HPDE6-E6E7 (cell line): Measurements from ENCODE around the gene STC2.

ENCODE experiments used
- DNase-seq: peaks from one replicate; pipeline ENCODE4 v3.0.0; 2011; ENCODE audit warnings: missing footprints; ENCODE audit errors: extremely low spot score

The STC2 gene

GRCh38 chr5:173312821-173313220 is 15.4 kb downstream of the STC2 start:
- DNase-seq, result no peak

DNA sequence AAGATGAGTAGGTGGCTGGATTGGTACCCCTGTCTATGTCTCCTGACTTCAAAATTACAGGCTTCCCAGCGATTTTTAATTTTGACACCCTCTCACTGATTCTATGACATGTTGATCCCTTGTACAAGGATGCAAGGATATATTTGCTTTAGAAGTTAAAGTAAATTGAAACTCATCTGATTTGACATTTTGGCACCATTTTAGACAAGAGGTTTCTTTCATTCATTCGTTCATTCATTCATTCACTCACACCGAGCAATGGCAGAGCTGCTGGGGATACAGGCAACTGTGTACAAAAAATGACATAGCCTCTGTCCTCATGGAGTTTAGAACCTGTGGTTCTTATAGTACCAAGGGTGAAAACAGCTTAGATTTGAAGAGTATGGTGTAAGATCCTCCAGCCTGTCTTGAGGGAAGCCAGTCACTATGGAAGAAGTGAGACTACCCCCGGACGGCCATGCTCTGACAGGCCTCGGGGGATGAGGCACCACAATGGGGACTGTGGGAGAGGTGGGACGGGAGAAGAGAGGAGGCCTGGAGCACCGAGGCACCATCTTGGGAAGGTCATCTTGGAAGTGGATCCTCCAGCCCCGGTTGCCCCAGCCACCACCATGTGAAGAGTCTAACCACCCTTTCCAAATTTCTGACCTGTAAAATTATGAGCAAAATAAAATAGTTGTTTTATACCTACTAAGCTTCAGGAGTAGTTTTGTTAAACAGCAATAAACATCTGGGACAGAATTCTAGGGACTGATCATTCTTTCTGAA is 16.2 kb downstream of the STC2 start:
- DNase-seq, result no peak

GRCh38 chr5:173310861-173311785 is 17.1 kb downstream of the STC2 start:
- DNase-seq, result no peak

- DNase-seq, result no peak
Measured at GRCh38 chr5:173310218-173310769, 17.9 kb downstream of the STC2 start.

GRCh38 chr5:173309731-173310130 is 18.5 kb downstream of the STC2 start:
- DNase-seq, result no peak

DNA sequence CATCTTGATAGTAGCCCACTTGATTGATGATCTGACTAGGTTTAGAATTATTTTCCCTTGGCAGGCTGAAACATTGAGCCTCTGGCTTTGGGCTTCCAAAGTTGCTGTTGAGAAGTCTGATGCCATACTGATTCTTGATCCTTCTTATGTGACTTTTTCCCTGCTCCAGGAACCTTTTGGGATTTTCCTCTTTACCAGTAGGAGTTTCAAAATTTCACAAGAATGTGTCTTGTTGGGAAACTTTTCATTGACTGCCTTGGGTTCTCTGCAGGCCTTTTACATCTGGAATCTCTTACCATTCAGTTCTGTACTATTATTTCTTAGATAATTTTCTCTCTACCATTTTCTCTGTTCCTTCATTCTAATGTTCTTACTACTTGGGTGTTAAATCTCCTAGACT is 20.0 kb downstream of the STC2 start:
- DNase-seq, result no peak

DNA sequence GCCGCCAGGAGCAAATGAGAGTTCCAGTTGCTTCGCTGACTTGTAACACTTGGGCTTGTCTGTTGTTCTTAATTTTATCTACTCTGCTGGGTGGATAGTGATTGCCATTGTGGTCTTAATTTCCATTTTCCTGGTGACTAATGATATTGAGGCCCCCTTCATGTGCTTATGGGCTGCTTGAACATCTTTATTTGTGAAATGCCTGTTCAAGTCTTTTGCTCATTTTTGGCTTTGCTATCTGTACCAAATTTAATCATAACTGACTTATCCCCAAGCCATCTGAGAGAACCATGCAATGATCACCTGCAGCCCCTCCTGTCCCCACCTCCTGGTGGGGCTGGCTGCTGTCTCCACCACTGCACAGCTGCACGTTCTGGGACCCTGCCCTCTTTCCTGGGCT is 20.5 kb downstream of the STC2 start:
- DNase-seq, result no peak

- no peak for DNase-seq
Measured at GRCh38 chr5:173306695-173307094, 21.5 kb downstream of the STC2 start.

- no peak for DNase-seq
Measured at GRCh38 chr5:173304591-173304988, 23.6 kb downstream of the STC2 start.

DNA sequence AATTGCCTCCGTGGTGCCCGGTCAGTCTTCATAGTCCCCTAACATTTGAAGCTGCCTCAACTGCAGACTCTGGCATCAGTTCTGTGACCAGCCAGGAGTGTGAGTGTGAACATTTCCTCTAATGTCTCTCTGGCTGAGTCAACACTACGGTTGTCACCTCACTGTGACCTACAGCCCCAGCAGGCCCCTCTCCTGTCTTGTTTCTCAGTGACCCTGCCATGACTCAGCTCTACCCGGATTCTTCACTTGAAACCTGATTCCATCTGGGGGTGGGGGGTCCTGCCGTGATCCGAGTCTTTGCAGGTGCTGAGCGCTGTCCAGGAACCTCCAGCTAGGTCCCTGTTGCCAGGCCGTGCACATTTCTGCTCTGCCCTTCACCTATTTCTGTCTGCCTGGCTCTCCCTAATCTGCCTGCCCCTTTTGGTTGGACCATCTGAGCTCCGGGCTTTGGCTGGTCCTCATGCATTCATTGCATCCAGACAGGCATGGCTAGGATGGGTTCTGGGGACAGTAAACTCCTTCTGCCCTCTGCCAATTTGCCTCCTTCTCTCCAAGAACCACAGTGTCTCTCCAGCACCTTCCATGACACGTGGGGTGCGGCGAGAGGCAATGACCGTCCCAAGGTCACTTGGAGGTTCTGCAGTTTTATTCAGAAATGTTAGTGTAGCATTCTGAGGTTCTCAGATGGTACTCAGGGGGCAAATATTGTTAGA is 24.2 kb downstream of the STC2 start:
- DNase-seq, result no peak

DNA sequence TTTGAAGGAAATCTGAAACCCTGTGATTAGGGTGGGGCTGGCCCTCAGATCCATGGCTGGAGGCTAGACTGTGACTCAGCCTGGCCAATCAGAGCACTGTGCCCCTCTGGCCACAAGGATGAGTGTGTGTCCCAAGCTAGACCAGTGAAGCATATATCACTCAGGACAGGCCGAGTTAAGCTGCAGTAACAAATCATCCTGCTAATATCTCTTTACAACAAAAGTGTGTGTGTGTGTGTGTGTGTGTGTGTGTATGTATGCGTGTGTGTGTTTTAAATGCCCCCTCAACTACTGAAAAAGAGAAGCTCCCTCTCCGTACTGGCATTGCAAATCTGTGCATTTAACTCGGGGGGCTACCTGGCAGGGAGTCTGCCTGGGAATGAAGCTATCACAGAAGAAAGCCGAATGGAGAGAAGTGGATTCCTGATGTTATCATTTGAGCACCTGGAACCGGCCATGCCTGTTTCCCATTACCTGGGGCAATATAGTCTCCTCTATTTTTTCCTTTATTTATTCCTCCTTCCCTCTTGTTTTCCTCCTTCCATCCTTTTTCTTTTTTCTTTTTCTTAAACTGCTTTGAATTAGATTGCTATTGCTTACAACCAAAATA is 25.6 kb downstream of the STC2 start:
- peak; percentile 84 for DNase-seq

GRCh38 chr5:173301695-173302545 is 26.3 kb downstream of the STC2 start:
- DNase-seq, result no peak

- DNase-seq, result no peak
Measured at GRCh38 chr5:173300389-173301047, 27.7 kb downstream of the STC2 start.

- DNase-seq, result no peak
Measured at GRCh38 chr5:173299820-173300219, 28.4 kb downstream of the STC2 start.

GRCh38 chr5:173298213-173298926 is 29.8 kb downstream of the STC2 start:
- DNase-seq, result no peak

- DNase-seq, result no peak
Measured at GRCh38 chr5:173297813-173298212, 30.4 kb downstream of the STC2 start.

DNA sequence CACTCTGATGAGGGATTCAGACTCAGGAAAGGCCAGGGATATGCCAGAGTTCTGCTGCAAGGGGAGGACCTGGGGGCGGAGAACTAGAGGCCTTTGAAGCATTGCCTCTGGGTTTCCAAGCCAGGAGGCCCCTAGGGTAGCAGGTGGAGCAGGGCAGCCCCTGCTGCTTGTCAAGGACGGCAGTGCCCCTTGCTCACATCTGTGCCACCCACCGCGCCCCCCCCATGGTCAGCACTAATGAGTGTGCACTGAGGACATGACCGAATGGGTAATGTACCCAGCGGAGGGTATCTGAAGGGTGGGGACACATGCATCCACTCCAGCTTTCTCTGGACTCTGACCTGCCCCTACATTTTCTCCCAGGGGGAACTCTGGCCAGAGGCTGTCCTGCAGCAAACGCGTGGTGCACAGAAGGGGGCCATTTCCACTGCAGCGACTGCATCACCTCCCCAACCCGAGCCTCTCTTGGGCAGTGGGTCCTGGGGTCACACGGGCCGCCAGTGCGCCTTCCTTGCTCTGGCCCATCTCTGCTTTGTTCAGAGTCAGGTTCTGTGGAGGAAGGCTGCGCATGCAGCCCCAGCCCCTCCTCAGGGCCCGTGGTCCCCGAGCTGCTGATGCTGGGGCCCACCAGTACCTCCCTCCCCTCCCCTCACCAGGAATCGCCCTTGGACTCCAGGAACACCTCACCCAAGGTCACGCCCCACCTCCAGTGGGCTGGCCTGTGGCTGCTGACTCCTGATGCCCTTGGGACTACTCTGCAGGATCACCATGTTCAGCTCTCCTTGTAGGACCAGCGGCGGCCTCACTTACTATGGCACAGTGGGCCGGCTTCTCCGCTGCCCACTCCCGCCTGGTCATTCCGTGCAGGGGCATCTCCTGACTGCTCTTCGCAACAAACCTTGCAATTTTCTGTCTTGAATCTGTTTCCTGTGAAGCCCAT is 31.2 kb downstream of the STC2 start:
- DNase-seq, result no peak

DNA sequence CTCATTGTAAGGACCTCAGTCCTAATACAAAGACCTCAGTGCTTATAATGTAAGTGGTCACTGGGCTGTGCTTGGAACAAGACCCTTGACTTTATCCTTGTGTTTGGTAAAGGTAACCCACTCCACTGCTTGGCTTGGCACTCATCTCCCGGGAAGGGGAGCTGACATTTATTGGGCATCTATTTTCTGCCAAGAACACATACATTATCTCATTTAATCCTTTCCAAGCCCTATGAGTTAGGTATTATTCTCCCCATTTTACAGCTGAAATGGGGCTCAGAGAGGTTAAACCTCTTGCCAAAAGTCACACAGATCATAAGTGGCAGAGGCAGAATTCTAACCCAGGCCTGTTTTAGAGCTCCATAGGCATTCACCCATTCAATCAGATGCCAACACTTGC is 32.4 kb downstream of the STC2 start:
- no peak for DNase-seq
